ENCODE data around the gene SMIM45.

GRCh38 chr22:41951898-41952474, at the start of gene SMIM45:
- no peak for TF ChIP-seq POLR2AphosphoS5 (IDR thresholded peaks at IDR 0.05)
- TF ChIP-seq CTCF (IDR thresholded peaks at IDR 0.05) = no peak
- TF ChIP-seq POLR2A (IDR thresholded peaks at IDR 0.05) = no peak

Data from prostate gland (tissue), 2 donors.